GM19397 (cell line): Measurements from ENCODE around the gene SRGAP3.

Experiments used
- ATAC-seq: cut with Tn5 transposase; IDR thresholded peaks from one replicate; pipeline ENCODE4 v1.9.1; 2021; ENCODE audit warnings: mild to moderate bottlenecking, moderate library complexity; ENCODE audit not compliant: unreplicated experiment

Gene SRGAP3

DNA sequence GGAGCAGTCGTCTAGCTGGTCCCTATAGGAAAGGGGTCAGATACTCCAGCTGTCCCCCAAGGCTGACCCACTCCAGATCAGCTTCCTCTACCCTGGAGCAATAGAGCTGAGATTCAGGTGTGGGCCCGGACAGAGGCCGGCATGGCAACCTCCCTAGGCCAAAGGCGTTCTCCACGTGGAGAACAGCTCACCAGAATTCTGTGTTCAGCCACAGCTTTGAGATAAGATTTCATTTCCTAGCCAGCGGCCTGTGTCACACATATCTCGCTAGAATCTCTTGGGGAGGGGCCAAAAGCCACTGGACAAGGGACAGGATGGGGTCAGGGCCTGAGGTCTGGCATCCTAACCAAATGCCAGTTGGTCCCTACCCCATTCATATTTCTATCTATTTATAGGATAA is 20.1 kb downstream of the SRGAP3 start:
- no peak for ATAC-seq

DNA sequence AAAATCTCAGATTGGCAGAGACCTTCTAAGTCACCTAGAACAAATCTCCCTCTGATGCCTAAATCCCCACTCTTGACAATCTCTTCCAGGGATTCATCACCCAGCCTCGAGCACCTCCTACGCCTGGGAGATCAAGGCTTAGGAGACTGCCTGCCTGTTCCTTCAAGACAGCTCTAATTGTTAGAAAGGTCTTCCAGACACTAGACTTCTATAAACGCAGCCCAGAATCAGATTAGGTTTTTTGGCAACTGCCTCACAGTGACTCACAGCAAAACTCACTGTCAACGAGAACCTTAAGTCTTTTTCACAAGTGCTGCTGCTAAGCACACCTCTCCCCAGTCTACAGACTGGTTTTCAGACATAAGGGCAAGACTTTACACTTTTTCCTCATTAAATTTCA is 23.1 kb downstream of the SRGAP3 start:
- ATAC-seq, result no peak

DNA sequence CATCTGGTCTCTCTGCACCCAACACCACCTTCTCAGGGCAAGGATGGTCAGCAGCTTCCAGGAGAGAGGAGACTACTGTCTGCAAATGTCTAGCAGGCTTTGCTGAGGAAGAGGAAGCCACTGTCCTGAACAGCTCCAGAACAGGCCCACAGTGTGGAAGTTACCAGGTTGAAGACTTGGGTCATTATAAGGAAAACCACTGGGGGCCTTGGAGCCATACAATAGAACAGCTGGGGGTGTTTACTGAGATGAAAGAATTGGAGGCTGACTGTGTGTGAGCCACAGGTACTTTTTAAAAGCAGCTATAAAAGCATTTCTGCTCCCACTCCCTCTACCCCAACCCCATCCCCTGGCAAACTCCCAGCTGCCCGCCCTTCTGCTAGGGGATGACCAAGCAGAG is 24.2 kb downstream of the SRGAP3 start:
- no peak for ATAC-seq

DNA sequence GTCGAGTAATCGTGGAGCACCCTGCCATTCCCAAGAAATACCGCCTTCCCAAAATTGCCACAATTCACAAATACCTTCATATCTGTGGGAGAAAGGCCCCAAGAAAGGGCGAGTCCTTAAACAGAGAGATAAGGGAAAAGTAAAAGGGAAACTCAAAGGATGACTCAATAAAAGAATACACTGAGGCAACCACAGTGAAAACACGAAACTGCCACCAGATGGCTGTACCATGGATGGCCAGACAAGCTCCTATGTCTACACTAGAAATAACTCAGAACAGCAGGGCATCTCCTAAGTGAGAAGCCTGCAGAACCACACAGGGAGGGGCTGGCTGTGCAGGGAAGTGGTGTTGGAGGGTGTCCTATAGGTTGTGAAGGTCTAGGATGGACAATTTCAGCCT is 25.0 kb downstream of the SRGAP3 start:
- peak; percentile 74 for ATAC-seq

DNA sequence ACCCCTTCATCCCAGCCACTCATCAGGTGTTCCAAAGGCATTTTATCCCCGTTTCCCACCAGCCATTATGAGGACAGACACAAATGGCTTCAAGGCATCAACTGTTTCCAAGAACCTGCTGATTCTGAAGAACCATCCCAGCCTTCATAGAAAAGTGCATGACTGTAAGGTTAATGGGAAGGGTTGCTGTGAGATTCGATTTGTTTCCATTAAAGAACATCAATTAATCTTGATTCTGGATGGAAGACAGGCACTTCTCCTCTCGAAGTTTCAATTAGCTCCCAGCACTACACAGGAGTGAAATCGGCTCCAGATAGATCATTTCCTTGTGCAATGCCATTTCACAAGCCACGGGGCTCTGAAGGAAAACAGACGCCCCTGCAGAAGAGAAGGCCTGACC is 25.8 kb downstream of the SRGAP3 start:
- no peak for ATAC-seq

DNA sequence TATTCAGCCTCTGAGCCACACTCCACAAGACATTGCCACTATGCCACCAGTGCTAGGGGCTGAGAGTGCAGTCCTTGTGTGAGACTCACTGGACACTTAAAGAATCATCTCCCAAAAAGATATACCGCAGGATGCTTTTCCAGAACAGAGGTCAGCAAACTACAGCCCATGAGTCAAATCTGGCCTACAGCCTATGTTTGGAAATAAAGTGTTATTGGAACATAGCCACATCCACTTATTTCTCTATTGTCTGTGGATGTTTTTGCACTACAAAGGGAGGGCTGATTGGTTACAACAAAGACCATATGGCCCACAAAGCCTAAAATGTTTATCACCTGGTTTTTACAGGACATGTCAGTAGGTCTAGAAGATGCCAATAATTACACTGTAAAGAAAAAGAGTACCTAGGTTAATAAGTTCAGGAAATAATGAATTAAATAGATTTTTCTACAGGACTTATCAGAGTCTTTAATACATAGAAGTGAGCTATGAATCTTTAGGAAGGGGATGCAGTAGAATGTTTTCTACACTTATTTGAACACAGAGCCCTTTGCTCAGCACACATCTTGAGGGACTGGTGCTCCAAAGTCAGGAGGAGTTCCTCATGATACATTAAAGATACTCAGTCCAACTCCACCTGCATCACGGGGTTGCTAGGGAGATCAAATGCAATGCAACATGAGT is 26.3 kb downstream of the SRGAP3 start:
- ATAC-seq, result no peak

DNA sequence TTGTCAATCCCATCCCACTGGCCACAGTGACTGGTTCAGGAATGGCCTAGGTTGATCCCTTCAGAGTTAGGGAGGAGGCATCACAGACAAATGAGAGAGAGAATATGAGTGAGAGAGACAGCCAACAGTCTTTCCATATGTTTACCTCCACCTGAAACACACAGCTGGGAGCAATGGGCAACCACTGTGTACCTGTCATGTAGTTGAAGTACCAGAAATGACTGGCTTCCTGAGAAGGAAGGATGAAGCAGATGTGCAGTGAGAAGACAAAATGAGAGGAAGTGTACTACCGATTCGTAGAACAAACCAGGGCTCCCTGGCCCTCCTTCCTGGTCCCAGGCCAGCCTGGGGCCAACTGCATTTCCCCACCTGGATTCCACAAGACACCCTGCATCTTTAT is 27.4 kb downstream of the SRGAP3 start:
- ATAC-seq, result no peak

DNA sequence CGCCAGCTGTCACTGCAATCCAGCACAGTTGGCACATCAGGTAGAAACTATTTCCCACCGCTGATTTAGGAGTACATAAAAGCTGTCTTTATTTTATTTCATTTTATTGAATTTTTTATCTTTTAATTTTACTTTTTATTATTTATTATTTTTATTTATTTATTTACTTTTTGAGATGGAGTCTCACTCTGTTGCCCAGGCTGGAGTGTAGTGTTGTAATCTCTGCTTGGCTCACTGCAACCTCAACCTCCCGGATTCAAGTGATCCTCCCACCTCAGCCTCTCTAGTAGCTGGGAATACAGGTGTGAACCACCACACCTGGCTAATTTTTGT is 31.0 kb downstream of the SRGAP3 start:
- no peak for ATAC-seq

DNA sequence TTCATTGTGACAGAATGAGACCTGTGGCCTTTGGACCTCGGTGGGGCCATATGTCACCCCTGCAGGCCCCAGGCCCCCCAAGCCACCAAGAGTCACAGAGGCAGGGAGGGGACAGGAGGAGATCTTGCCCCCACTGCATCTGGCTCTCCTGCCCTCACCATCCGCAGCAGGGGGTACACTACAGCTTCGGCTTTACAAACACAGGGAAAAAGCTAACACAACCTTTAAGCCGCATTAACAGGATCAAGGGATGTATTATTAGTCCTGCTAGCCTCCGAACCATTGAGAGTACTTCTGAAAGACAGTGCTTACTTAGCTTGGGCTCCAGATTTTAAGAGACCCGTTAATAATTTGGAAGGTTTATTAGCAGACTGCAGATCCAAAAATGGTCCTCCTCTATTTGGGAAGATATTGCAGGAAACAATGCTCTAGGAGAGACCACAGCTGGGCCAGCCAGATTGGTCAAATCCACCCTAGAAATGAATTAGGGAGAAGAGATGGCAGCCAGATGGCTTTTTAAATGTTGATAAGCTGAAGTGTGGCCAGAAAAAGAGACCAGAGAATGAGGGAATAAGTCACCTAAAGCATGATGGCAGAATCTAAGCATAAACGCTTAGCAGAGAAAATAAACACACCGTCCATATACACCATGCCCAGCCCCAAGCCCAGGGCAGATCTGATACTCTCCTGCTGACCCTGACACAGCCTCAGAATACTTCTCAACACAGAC is 31.5 kb downstream of the SRGAP3 start:
- no peak for ATAC-seq

DNA sequence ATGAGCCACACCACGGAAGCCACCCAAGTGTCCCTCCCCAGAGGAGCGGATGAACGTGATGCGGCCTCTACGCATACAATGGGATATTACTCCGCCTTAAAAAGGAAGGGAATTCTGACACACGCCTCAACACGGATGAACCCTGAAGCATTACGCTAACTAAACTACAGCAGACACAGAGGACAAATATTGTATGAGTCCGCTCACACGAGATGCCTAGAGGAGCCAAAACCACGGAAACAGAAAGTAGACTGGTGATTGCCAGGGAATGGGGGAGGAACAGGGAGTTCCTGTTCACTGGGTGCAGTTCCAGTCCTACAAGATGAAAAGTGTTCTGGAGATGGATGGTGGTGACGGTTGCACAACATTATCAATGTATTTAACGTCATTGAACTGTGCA is 32.7 kb downstream of the SRGAP3 start:
- no peak for ATAC-seq

DNA sequence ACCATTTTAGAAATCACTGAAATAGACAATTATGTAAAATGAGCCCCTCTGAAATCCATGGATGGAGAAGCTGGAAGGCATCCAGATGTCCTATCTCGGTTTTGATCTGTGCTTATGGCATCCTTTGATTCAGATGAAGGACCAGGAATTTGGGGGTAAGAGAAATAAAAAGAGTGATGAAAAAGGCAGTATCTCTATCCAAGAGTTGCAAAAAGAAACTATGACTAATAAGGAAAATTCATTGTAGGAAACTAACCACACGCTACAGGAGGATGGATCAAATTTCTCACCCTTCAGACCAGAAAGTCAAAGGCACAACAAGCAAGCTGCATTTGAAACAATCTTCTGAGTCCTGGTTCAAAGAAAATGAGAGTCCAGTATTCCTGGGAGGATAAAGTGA is 34.8 kb downstream of the SRGAP3 start:
- no peak for ATAC-seq

DNA sequence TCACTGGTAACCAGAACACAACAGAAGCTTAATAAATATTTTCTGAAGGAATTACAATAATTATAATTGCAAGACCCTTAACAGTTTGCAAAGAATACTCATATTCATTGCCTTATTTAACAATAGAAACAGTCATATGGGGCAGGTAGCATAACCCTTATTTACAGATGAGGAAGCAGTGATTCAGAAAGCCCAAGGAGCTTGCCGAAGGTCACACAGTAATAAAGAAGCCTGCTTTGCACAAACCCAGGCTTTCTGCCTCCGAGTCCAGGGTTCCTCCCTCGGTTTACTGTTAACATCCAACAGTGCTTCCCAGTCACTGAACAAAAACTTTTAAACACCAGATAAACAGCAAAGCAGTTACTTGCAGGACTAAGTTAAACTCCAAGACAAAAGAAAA is 35.3 kb downstream of the SRGAP3 start:
- ATAC-seq, result no peak

DNA sequence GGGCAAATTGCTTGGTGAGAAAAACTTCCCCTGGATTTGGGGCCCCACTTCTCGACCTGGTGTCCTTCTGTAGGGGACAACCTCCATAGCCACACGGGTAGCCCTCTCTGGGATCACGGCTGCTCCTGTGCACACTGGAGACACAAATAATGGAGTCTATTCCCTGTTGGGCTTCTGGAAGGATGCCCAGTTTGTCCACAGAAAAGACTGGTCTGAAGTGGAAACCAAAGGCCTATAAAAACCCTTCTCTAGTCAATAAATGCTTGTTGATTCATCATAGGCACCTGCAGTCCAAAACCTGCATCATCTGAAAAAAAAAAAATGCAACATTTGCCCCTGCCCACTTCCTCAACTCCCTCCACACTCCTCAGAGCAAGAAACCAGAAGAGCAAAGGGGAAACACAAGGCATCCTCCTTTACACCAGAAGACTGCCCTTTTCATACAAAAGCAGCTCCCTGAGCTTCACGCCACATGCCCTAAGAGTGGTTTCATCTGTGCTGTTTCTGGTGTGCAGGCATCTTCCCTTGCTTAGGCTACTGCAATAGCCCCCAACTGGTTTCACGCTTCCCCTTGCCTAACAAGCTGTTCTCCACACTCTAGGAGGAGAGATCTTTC is 36.3 kb downstream of the SRGAP3 start:
- ATAC-seq, result no peak

DNA sequence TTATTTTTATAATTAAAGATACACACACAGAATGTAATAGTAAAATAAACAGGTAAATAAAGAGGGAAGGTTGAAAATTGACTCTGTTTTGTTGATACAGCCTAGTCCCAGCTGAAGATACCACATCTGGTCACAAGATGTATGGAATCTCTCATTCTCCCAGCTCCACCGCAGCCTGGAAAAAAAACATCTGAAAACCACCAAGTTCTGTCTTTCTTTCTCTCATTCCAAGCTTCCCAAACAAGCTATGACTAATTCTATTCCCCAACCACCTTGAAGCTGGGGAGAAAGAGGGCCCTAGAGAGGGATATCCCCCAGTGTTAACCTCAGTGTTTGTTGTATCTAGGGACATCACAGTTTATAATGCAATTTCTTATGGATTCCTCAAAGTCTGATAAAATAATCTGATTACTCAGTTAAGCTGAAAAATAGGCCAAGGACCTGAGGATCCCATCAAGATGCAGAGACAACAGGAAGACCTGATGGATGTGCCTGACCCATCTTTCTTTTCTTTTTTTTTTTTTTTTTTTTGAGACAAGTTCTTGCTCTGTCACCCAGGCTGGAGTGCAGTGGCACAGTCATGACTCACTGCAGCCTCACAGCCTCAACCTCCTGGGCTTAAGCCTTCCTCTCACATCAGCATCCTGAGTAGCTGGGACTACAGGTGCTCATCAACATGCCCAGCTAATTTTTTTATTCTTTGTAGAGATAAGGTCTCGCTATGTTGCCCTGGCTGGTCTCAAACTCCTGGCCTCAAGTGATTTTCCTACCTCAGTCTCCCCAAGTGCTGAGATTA is 38.1 kb downstream of the SRGAP3 start:
- ATAC-seq, result no peak

DNA sequence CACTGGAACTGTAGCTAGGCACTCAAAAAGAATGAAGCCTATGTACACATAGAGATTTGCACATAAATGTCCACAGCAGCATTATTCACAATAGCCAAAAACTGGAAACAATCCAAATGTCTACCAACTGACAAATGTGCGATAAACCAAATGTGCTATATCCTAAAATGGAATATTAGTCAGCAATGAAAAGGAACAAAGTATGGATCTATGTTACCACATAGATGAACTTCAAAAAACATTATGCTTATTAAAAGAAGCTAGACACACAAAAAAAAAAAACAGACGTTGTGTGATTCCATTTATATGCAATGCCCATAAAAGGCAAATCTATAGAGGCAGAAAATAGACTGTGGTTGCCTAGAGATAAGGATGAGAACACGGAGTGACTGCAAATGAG is 39.7 kb downstream of the SRGAP3 start:
- no peak for ATAC-seq

DNA sequence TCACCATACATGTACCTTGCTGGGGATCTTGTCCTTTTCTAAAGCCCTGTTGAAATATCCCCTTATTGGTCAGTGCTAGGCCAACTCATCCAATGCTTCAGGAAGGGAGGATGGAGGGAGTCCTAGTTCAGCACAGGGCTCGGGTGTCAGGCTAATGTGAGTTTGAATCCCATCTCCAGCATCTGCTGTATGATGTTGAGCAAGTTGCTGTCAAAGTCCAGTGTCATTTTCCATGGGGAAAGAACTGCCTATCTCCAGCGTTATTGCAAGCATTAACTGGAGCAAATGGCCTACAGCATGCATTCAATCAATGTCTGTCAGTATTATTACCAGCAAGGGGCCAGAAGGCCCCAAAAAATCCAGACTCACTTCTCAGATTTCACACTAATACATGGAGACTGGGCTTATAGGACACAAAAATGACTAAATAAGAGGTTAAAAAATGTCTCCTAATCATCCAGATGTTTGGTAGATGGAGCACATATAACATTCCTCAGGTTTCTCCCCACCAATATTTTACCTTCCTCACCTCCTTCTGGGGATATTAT is 40.8 kb downstream of the SRGAP3 start:
- ATAC-seq, result no peak

DNA sequence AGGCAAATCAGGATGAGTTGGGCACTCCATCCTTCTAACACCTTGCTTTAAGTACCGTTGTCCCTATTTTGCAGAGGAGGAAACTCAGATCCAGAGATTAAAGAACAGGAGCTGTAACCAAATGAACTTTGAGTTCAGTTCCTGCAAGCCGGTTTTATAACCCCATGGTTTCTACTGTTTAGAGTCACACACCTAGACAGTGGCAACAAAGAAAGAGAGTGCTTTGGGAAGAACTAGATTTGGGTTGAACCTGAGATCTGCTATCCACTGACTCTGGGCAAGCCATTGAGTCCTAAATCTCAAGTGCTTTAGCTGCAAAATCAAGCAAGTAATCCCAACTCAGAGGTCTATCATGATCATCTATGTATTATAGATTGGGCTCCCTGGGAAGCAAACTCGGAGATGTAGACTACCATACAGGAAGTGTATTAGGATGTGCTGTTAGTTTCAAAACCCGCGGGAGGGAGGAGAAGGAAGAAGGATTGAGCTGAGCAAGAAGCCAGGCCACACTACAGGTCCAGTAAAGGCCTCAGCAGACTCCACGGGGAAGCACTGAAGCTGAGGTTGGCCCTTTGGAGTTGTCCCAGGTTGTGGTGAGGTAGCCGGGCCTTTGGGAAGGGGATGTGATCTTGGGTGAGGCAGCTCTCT is 42.2 kb downstream of the SRGAP3 start:
- ATAC-seq, result no peak

DNA sequence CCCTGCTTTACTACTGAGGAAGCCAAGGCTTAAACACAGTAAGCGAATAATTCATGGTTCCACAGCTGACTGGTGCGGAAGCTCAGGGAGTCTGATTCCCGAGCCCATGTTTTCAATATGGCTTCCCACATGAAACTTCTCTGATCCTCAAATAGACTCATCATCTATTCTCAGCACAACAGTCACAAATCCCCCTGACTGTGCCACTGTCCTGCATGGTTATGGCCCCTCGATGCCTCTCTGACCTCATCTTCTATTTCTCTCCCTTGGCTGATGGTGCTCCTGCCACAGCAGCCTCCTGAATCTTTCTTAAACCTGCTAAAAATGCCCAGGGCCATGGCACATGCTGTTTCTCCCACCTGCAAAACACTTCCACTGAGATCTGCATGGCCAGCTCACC is 43.2 kb downstream of the SRGAP3 start:
- no peak for ATAC-seq

DNA sequence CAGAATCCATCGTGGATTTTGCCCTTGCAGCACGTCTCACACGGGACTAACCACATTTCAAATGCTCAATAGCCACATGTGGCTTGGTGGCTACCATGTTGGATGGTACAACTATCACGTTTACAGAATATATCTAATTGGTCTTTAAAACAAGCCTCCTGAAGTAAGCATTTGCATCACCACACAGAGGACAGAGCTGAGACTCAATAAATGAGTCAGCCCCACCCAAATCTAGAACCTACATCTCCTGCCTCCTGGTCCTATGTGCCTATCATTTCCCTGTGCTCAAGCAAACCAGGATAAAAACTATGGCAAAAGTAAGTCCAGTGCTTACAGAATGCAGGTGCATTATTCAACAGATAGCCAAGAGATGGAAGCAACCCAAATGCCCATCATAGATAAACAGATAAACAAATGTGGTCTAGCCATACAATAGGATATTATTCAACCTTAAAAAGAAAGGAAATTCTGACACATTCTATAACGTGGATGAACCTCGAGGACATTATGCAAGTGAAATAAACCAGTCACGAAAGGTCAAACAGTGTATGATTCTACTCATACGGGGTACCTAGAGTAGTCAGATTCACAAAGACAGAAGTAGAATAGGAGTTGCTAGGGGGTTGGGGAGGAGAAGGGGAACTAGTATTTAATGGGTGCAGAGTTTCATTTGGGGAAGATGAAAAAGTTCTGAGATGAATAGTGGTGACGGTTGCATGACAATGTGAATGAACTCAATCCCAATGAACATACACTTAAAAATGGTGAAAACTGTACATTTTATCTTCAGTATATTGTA is 43.9 kb downstream of the SRGAP3 start:
- no peak for ATAC-seq
